Measurements from ENCODE around the gene TSHR.

DNA sequence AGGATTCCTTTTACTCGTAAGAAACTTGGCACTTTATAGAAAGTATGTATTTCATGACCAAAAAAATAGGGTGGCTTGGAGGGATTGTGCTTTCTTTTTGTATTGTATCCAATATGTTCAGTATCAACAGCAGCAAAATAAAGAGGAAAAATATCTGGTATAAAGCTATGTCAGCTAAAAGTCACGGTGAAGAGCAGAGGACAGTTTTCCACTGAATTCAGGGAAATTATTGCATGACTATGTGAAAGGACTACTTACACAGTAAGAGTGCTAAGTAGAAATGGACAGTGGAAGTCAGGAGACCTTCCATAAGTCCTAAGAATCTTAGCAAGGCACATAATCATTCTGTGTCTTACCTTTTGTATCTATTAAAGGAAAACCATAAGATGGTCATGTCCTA is 19.3 kb downstream of the TSHR start:
- TF ChIP-seq, protein P1, sequence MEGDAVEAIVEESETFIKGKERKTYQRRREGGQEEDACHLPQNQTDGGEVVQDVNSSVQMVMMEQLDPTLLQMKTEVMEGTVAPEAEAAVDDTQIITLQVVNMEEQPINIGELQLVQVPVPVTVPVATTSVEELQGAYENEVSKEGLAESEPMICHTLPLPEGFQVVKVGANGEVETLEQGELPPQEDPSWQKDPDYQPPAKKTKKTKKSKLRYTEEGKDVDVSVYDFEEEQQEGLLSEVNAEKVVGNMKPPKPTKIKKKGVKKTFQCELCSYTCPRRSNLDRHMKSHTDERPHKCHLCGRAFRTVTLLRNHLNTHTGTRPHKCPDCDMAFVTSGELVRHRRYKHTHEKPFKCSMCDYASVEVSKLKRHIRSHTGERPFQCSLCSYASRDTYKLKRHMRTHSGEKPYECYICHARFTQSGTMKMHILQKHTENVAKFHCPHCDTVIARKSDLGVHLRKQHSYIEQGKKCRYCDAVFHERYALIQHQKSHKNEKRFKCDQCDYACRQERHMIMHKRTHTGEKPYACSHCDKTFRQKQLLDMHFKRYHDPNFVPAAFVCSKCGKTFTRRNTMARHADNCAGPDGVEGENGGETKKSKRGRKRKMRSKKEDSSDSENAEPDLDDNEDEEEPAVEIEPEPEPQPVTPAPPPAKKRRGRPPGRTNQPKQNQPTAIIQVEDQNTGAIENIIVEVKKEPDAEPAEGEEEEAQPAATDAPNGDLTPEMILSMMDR (IDR thresholded peaks at IDR 0.05), result no peak
- no peak for TF ChIP-seq ZFX (IDR thresholded peaks at IDR 0.05; ENCODE audit: borderline replicate concordance)
